ENCODE measurements around the gene BICRAL.

- TF ChIP-seq CTCF (IDR thresholded peaks at IDR 0.05 in 8 of 11, conservative IDR thresholded peaks at IDR 0.05 in 3 of 11) (no peak), POLR2A (IDR thresholded peaks at IDR 0.05) (no peak), POLR2AphosphoS5 (IDR thresholded peaks at IDR 0.05) (no peak)
Measured at GRCh38 chr6:42916288-42916687, 134.4 kb downstream of the BICRAL start.

Data from spleen (tissue), 7 donors.